ENCODE data around the gene UCK2. TPM values are rescaled to one million over a fixed set of nuclear protein-coding genes. Genes with fewer than 3 reads are reported as not detected.

Gene UCK2
- total RNA-seq, 3 donors from 2014 or later (not counting 1 experiment from before 2014, with no cell fraction given): 12.8 to 20.5 (median 14.4) TPM

GRCh38 chr1:165947797-165948455, 120.5 kb downstream of the UCK2 start:
- WGBS (ENCODE audit: insufficient coverage): 88% methylated on average over 6 of the region's 6 CpGs
- ATAC-seq (no peak), DNase-seq (no peak)
- Mint-ChIP-seq H3K36me3 (no peaks in the 10 kb centered on the region), H3K27ac (no peak overlapping the region), H3K9me3 (no peaks in the 10 kb centered on the region), H3K27me3 (ENCODE audit: low read depth in 2 of 2) (peaks cover 9 to 28% of the 10 kb centered on the region in 2 donors), H3K4me1 (no peaks in the 10 kb centered on the region), H3K4me3 (no peak overlapping the region)
- H3K4me1 ChIP-seq (ENCODE audit: control insufficient read depth, insufficient read depth, low read length): no peaks in the 10 kb centered on the region
- intact Hi-C loops (cut with micrococcal nuclease): no loop called here
- H3K36me3 ChIP-seq (ENCODE audit: control insufficient read depth, insufficient read depth, low read length): no peaks in the 10 kb centered on the region
- H3K9me3 ChIP-seq (ENCODE audit: control insufficient read depth, insufficient read depth, low read length): no peaks in the 10 kb centered on the region
- H3K27ac ChIP-seq (ENCODE audit: low read length): no peak overlapping the region
- TF ChIP-seq CTCF (IDR thresholded peaks at IDR 0.05): no peak
- H3K27me3 ChIP-seq (ENCODE audit: control insufficient read depth, insufficient read depth, low read length): no peaks in the 10 kb centered on the region
- no peak overlapping the region for H3K4me3 ChIP-seq (ENCODE audit: low read length)

GRCh38 chr1:165949335-165950130, 122.1 kb downstream of the UCK2 start:
- intact Hi-C loops (cut with micrococcal nuclease): no loop called here
- TF ChIP-seq CTCF (IDR thresholded peaks at IDR 0.05): no peak
- DNase-seq (no peak), ATAC-seq (no peak)
- Mint-ChIP-seq H3K27me3 (ENCODE audit: low read depth in 2 of 2) (peaks cover 9 to 25% of the 10 kb centered on the region in 2 donors), H3K9me3 (no peaks in the 10 kb centered on the region), H3K4me1 (no peaks in the 10 kb centered on the region), H3K36me3 (no peaks in the 10 kb centered on the region), H3K27ac (no peak overlapping the region), H3K4me3 (no peak overlapping the region)
- H3K36me3 ChIP-seq (ENCODE audit: control insufficient read depth, insufficient read depth, low read length): no peaks in the 10 kb centered on the region
- WGBS (ENCODE audit: insufficient coverage): 63% methylated on average over 6 of the region's 6 CpGs
- no peaks in the 10 kb centered on the region for H3K27me3 ChIP-seq (ENCODE audit: control insufficient read depth, insufficient read depth, low read length)
- H3K9me3 ChIP-seq (ENCODE audit: control insufficient read depth, insufficient read depth, low read length): no peaks in the 10 kb centered on the region
- no peak overlapping the region for H3K27ac ChIP-seq (ENCODE audit: low read length)
- no peak overlapping the region for H3K4me3 ChIP-seq (ENCODE audit: low read length)
- no peaks in the 10 kb centered on the region for H3K4me1 ChIP-seq (ENCODE audit: control insufficient read depth, insufficient read depth, low read length)

- no peaks in the 10 kb centered on the region for H3K36me3 ChIP-seq (ENCODE audit: control insufficient read depth, insufficient read depth, low read length)
- Mint-ChIP-seq H3K4me1 (no peaks in the 10 kb centered on the region), H3K27ac (no peak overlapping the region), H3K9me3 (no peaks in the 10 kb centered on the region), H3K27me3 (ENCODE audit: low read depth in 2 of 2) (peaks cover 5 to 26% of the 10 kb centered on the region in 2 donors), H3K36me3 (no peaks in the 10 kb centered on the region), H3K4me3 (no peak overlapping the region)
- no peaks in the 10 kb centered on the region for H3K9me3 ChIP-seq (ENCODE audit: control insufficient read depth, insufficient read depth, low read length)
- no peak for ATAC-seq
- 88% methylated on average over 1 of the region's 2 CpGs for whole genome bisulfite sequencing (ENCODE audit: insufficient coverage)
- TF ChIP-seq CTCF (IDR thresholded peaks at IDR 0.05): no peak
- intact Hi-C loops (cut with micrococcal nuclease): no loop called here
- no peaks in the 10 kb centered on the region for H3K27me3 ChIP-seq (ENCODE audit: control insufficient read depth, insufficient read depth, low read length)
- H3K4me1 ChIP-seq (ENCODE audit: control insufficient read depth, insufficient read depth, low read length): no peaks in the 10 kb centered on the region
- no peak overlapping the region for H3K27ac ChIP-seq (ENCODE audit: low read length)
- no peak overlapping the region for H3K4me3 ChIP-seq (ENCODE audit: low read length)
- DNase-seq: no peak
Measured at GRCh38 chr1:165954940-165955339, 127.5 kb downstream of the UCK2 start.
